Gastroesophageal sphincter (tissue), 4 donors: ENCODE results near the gene TAF11. TPM values are rescaled to one million over a fixed set of nuclear protein-coding genes. Genes with fewer than 3 reads are reported as not detected.

Experiments used
- ATAC-seq: fragments of 150-250 bp; one replicate; pipeline ENCODE4 v1.9.1; 2016; ENCODE audit warnings: mild to moderate bottlenecking, moderate library complexity
- H3K27ac ChIP-seq, 4 donors: fragments of 200-600 bp; sonication (generic) in 3 of 4; 1 replicate in 3 of 4; 2 replicates in 1 of 4; pipeline ENCODE4 v1.5.1; 2016 to 2019
- H3K27me3 ChIP-seq: fragments of 200-600 bp; sonication (generic); one replicate; pipeline ENCODE4 v1.5.1; 2019
- H3K36me3 ChIP-seq, 2 donors: fragments of 200-600 bp; sonication (generic); one replicate each; pipeline ENCODE4 v1.5.1; 2019; ENCODE audit warnings: control low read depth in 1 of 2
- H3K4me1 ChIP-seq, 3 donors: fragments of 200-600 bp; sonication (generic); 1 replicate in 2 of 3; 2 replicates in 1 of 3; pipeline ENCODE4 v1.5.1; 2016 to 2019; ENCODE audit warnings: control low read depth in 2 of 3
- H3K4me3 ChIP-seq, 2 donors: fragments of 200-600 bp; sonication (generic); one replicate each; pipeline ENCODE4 v1.5.1; 2019; ENCODE audit warnings: mild to moderate bottlenecking in 1 of 2, moderate library complexity in 1 of 2
- H3K9me3 ChIP-seq, 3 donors: fragments of 200-600 bp; sonication (generic); one replicate each; pipeline ENCODE4 v1.5.1; 2017 to 2019; ENCODE audit warnings: control low read depth in 2 of 3
- EP300 ChIP-seq: sonication (generic); formaldehyde crosslinking; IDR thresholded peaks from one replicate; pipeline ENCODE4 v1.6.1; 2017; ENCODE audit warnings: antibody characterized with exemption, mild to moderate bottlenecking
- POLR2A ChIP-seq, 2 donors: fragments of 450-650 bp; IDR thresholded peaks; one replicate each; pipeline ENCODE4 v1.6.1; 2017; ENCODE audit warnings: antibody characterized with exemption in 2 of 2, mild to moderate bottlenecking in 2 of 2, moderate library complexity in 1 of 2
- POLR2AphosphoS5 ChIP-seq: sonication (generic); formaldehyde crosslinking; IDR thresholded peaks from one replicate; pipeline ENCODE4 v1.6.1; 2017; ENCODE audit warnings: antibody characterized with exemption
- WGBS, 2 donors: methylation state at CpG; one replicate each; pipeline ENCODE4 v1.1.5; 2018; ENCODE audit warnings: low coverage in 1 of 2; 5-methylcytosine and 5-hydroxymethylcytosine counted together
- total RNA-seq, 4 donors: library from RNA; depleted of rRNA; stranded (reverse); fragments of >200 nt; gene quantifications; one replicate each; pipeline ENCODE4 v1.1.0, GENCODE V29; 2016
- TF ChIP-seq, protein P1 (sequence below), 4 experiments: fragments of 200-600 bp in 2 of 4; fragments of 450-650 bp in 2 of 4; sonication (generic) in 1 of 4; IDR thresholded peaks; one replicate each; pipeline ENCODE4 v1.5.1; 2017 to 2019; ENCODE audit warnings: antibody characterized with exemption in 4 of 4, mild to moderate bottlenecking in 2 of 4, moderate library complexity in 2 of 4

Gene TAF11
- total RNA-seq, 4 donors from 2014 or later: 20.9 to 25.6 (median 23.2) TPM

- Histone ChIP-seq H3K27me3 (no peaks in the 10 kb centered on the region), H3K27ac (no peak overlapping the region), H3K4me1 (no peaks in the 10 kb centered on the region), H3K9me3 (no peaks in the 10 kb centered on the region), H3K4me3 (no peak overlapping the region), H3K36me3 (peaks cover 0 to 75% of the 10 kb centered on the region in 2 donors)
- ATAC-seq: no peak
- TF ChIP-seq POLR2AphosphoS5 (no peak), POLR2A (IDR thresholded peaks at IDR 0.05) (no peak), EP300 (no peak)
- TF ChIP-seq, protein P1, sequence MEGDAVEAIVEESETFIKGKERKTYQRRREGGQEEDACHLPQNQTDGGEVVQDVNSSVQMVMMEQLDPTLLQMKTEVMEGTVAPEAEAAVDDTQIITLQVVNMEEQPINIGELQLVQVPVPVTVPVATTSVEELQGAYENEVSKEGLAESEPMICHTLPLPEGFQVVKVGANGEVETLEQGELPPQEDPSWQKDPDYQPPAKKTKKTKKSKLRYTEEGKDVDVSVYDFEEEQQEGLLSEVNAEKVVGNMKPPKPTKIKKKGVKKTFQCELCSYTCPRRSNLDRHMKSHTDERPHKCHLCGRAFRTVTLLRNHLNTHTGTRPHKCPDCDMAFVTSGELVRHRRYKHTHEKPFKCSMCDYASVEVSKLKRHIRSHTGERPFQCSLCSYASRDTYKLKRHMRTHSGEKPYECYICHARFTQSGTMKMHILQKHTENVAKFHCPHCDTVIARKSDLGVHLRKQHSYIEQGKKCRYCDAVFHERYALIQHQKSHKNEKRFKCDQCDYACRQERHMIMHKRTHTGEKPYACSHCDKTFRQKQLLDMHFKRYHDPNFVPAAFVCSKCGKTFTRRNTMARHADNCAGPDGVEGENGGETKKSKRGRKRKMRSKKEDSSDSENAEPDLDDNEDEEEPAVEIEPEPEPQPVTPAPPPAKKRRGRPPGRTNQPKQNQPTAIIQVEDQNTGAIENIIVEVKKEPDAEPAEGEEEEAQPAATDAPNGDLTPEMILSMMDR (IDR thresholded peaks at IDR 0.05): no peak
Measured at GRCh38 chr6:34837528-34837927, 50.3 kb downstream of the TAF11 start.

DNA sequence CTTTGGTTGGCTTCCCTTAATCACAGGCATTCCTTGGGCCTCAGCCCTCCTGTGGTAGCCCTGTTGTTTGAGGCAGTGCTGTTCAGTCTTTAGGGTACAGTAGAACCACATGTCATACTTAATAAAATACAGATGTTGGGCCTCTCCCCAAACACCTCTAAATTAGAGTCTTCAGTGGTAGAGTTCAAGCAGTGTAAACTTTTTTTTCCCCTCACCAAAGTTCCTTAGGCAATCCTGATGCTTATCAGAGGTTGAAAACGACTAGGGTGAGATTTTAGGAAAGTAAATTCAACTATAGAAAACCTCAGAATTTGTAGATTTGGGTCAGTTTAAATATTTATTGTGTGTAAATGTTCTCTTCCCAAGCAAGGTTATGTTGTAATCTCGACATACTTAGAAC, 51.4 kb downstream of the TAF11 start:
- TF ChIP-seq, protein P1 (IDR thresholded peaks at IDR 0.05): no peak
- TF ChIP-seq POLR2AphosphoS5: no peak
- no peak for TF ChIP-seq EP300
- no peak for TF ChIP-seq POLR2A (IDR thresholded peaks at IDR 0.05)
- Histone ChIP-seq H3K9me3 (no peaks in the 10 kb centered on the region), H3K36me3 (peaks cover 0 to 69% of the 10 kb centered on the region in 2 donors), H3K4me1 (no peaks in the 10 kb centered on the region), H3K27ac (no peak overlapping the region), H3K4me3 (no peak overlapping the region), H3K27me3 (no peaks in the 10 kb centered on the region)
- 63 to 78% methylated on average over 2 of the region's 2 CpGs for WGBS, 2 donors
- ATAC-seq: no peak

- H3K9me3 ChIP-seq: no peaks in the 10 kb centered on the region
- H3K27me3 ChIP-seq: no peaks in the 10 kb centered on the region
- H3K36me3 ChIP-seq: peaks cover 0 to 71% of the 10 kb centered on the region in 2 donors
- H3K27ac ChIP-seq: no peak overlapping the region
- WGBS, 2 donors: 86% methylated on average over 1 of the region's 4 CpGs; no CpG with 5 or more reads in 1 of the 2 donors
- no peaks in the 10 kb centered on the region for H3K4me1 ChIP-seq
- TF ChIP-seq POLR2A (IDR thresholded peaks at IDR 0.05) (no peak), POLR2AphosphoS5 (no peak), EP300 (no peak)
- TF ChIP-seq, protein P1 (IDR thresholded peaks at IDR 0.05): no peak
- no peak for ATAC-seq
- H3K4me3 ChIP-seq: no peak overlapping the region
Measured at GRCh38 chr6:34836008-34836407, 51.8 kb downstream of the TAF11 start.

GRCh38 chr6:34834789-34835518, 52.9 kb downstream of the TAF11 start:
- ATAC-seq: peak; percentile 28
- no peak overlapping the region for H3K27ac ChIP-seq

More at GRCh38 chr6:34834789-34835518, 52.9 kb downstream of the TAF11 start:
- Histone ChIP-seq H3K9me3 (no peaks in the 10 kb centered on the region), H3K36me3 (peaks cover 0 to 75% of the 10 kb centered on the region in 2 donors), H3K27me3 (no peaks in the 10 kb centered on the region), H3K4me3 (no peak overlapping the region), H3K4me1 (no peaks in the 10 kb centered on the region)
- TF ChIP-seq POLR2A (IDR thresholded peaks at IDR 0.05) (no peak), EP300 (no peak), POLR2AphosphoS5 (no peak)
- TF ChIP-seq, protein P1 (IDR thresholded peaks at IDR 0.05): no peak
- WGBS, 2 donors: 77 to 91% methylated on average over 4 of the region's 4 CpGs
